GM06990 (cell line): ENCODE data around the gene NPTN.

Source experiments
- DNase-seq: peaks from one replicate; pipeline ENCODE4 v3.0.0-alpha.2; 2011; ENCODE audit not compliant: insufficient read length; ENCODE audit errors: extremely low read depth
- H3K27me3 ChIP-seq: replicated peaks from 2 replicates; pipeline ENCODE4 v1.6.0; 2011; ENCODE audit warnings: low read length; ENCODE audit not compliant: control insufficient read depth, insufficient read depth
- H3K36me3 ChIP-seq: 2 replicates; pipeline ENCODE4 v1.5.1; 2011; ENCODE audit warnings: low read length; ENCODE audit not compliant: control insufficient read depth, insufficient read depth
- H3K4me3 ChIP-seq: replicated peaks from 2 replicates; pipeline ENCODE4 v1.5.1; 2011; ENCODE audit warnings: low read depth, mild to moderate bottlenecking, control low read depth, low read length
- TF ChIP-seq, protein P1 (sequence below): IDR thresholded peaks from 2 replicates; pipeline ENCODE4 v1.5.1; 2011; ENCODE audit warnings: low read length, control low read depth, mild to moderate bottlenecking, inconsistent platforms; ENCODE audit not compliant: insufficient read depth, poor library complexity, severe bottlenecking

NPTN gene

DNA sequence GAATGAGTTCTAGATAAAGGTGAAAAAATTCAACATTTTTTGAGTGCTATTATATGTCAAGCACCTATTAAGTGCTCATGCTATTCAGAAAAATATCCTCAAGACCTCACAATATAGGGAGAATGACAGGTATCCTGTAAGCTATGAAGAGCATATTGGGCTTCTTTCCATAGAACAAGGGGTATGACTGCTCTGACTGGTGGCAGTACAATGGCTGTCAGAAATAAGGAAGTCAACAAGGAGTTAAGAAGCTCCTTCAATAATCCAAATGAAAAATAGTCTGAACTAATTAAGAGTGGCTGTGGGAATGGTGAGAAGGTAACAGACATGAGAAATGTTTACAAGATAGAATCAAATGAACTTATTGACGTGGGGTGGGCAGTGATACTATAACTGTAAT, 24.7 kb downstream of the NPTN start:
- Histone ChIP-seq H3K4me3 (no peak overlapping the region), H3K27me3 (no peaks in the 10 kb centered on the region), H3K36me3 (no peaks in the 10 kb centered on the region; the same call in 1 of the 2 replicates)
- TF ChIP-seq, protein P1, sequence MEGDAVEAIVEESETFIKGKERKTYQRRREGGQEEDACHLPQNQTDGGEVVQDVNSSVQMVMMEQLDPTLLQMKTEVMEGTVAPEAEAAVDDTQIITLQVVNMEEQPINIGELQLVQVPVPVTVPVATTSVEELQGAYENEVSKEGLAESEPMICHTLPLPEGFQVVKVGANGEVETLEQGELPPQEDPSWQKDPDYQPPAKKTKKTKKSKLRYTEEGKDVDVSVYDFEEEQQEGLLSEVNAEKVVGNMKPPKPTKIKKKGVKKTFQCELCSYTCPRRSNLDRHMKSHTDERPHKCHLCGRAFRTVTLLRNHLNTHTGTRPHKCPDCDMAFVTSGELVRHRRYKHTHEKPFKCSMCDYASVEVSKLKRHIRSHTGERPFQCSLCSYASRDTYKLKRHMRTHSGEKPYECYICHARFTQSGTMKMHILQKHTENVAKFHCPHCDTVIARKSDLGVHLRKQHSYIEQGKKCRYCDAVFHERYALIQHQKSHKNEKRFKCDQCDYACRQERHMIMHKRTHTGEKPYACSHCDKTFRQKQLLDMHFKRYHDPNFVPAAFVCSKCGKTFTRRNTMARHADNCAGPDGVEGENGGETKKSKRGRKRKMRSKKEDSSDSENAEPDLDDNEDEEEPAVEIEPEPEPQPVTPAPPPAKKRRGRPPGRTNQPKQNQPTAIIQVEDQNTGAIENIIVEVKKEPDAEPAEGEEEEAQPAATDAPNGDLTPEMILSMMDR: no peak
- no peak for DNase-seq

DNA sequence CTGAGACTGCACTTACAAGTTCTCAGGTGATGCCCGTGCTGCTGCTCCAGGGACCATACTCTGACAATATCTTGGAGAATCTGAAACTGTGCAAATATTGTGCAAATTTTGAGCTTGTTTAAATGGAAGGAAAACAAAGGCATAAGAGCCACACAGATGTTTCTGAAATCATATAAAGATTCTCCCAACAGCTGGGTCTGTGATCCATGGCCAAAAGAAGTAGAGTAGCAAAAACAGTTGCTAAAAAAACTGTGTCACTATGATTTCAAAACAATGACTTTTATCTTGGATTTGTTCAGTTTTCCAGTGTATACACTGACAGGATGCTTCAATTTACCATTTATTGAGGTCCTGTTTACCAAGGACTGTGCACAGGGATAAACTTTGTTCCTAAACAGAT, 25.3 kb downstream of the NPTN start:
- no peak for DNase-seq
- no peak overlapping the region for H3K4me3 ChIP-seq
- H3K36me3 ChIP-seq: no peaks in the 10 kb centered on the region; the same call in 1 of the 2 replicates
- TF ChIP-seq, protein P1: no peak
- H3K27me3 ChIP-seq: no peaks in the 10 kb centered on the region

DNA sequence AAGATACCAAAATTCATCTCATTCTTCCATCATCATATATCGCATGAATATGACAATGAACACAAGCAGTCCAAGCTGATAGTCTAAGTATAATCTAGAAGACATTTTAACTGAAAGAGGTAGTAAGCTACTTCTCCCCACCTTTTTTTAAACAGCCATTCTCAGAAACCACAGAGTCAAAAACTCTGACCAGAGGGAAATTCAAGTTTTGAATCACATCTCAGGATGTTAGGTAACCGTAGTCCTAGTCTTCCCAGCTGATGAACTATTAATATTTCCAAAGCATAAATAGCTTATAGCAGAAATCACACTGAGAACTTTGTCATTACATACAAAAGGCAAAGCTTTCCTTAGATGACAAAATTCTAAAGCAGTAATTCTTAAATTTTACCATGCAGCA, 25.8 kb downstream of the NPTN start:
- DNase-seq: no peak
- Histone ChIP-seq H3K36me3 (no peaks in the 10 kb centered on the region; the same call in 1 of the 2 replicates), H3K27me3 (no peaks in the 10 kb centered on the region), H3K4me3 (no peak overlapping the region)
- TF ChIP-seq, protein P1: no peak

DNA sequence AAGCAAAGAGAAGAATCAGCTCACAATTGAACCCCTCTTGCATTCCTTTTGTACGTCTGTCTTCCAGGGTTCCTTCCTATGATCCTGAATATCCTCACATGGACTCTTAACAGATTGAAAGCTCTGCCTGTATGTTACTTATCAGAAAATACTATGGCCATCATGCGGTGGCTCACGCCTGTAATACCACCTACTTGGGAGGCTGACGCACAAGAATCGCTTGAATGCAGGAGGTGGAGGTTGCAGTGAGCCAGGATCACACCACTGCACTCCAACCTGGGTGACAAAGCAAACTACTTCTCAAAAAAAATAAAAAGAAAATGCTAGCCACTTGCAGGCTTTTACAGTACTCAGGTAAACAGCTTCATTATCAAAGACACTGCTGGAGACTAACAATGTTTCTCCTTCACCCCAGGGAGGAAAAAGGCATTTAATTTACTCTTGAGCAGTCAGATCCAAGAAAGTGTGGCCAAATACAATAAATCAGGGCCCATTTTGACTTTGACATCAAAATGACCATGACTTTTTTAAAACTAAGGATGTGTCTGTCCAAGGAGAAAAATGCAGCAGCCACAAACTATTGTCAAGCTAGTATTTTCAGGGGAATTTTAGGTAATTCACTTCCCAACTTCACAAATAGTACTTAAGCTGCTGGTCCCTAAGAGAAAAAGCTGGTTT, 27.3 kb downstream of the NPTN start:
- no peak overlapping the region for H3K4me3 ChIP-seq
- TF ChIP-seq, protein P1: no peak
- H3K27me3 ChIP-seq: no peaks in the 10 kb centered on the region
- no peak for DNase-seq
- no peaks in the 10 kb centered on the region; the same call in 1 of the 2 replicates for H3K36me3 ChIP-seq

DNA sequence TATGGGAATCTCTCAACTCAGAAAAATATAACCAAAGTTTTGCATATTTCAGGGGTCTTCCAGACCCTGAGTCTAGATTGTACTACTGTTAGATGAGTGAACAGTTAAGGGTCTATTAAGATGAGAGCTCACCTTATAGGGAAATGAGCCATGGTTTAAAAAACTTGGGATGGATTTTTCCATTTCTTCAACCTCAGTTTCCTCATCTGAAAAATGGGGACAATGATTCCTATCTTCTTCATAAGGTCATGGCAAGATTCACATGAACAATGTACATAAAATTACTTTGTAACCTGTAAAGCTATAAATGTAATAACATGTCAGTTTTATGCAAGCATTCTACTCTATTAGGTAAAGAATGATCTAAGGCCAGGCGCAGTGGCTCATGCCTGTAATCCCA, 28.7 kb downstream of the NPTN start:
- Histone ChIP-seq H3K36me3 (no peaks in the 10 kb centered on the region; the same call in 1 of the 2 replicates), H3K27me3 (no peaks in the 10 kb centered on the region), H3K4me3 (no peak overlapping the region)
- TF ChIP-seq, protein P1: no peak
- no peak for DNase-seq
